PC-9 (cell line): ENCODE results near the gene KLC3. TPM values are rescaled to one million over a fixed set of nuclear protein-coding genes. Genes with fewer than 3 reads are reported as not detected.

ENCODE experiments used
- BruUV-seq: library from RNA; stranded (reverse); fragments of 400-500 nt; replicated peaks from 2 replicates; lab custom pipeline; 2021; lab: Mats Ljungman, UMichigan
- CTCF ChIA-PET: fragments of 300-600 bp; sonication (Branson Sonifier 250); formaldehyde crosslinking; loops from one replicate; lab custom pipeline; 2022; ENCODE audit warnings: antibody characterized with exemption; lab: Charles Lee
- POLR2A ChIA-PET: fragments of 300-600 bp; sonication (Branson Sonifier 250); formaldehyde crosslinking; loops from one replicate; lab custom pipeline; 2022; ENCODE audit warnings: antibody characterized with exemption; ENCODE audit not compliant: unreplicated experiment; lab: Charles Lee
- DNase-seq, 2 experiments: peaks; one replicate each; pipeline versions ENCODE4 v3.0.0 to v3.0.0-alpha.2; 2015 to 2022; ENCODE audit warnings: mixed read lengths in 1 of 2
- H2AFZ ChIP-seq: fragments of 200-600 bp; sonication (generic); 2 replicates; pipeline ENCODE4 v1.8.1; 2017; ENCODE audit warnings: antibody characterized with exemption
- H3F3A ChIP-seq: fragments of 200-600 bp; sonication (generic); 2 replicates; pipeline ENCODE4 v1.8.1; 2017; ENCODE audit warnings: antibody characterized with exemption, mild to moderate bottlenecking, low read depth; ENCODE audit not compliant: insufficient read depth
- H3K27ac ChIP-seq: fragments of 200-600 bp; sonication (generic); 2 replicates; pipeline ENCODE4 v1.6.1; 2016; ENCODE audit warnings: mixed run types
- H3K27me3 ChIP-seq: fragments of 200-600 bp; sonication (generic); 2 replicates; pipeline ENCODE4 v1.6.1; 2016; ENCODE audit warnings: low read depth, mixed run types; ENCODE audit not compliant: insufficient read depth
- H3K36me3 ChIP-seq: fragments of 200-600 bp; sonication (generic); 2 replicates; pipeline ENCODE4 v1.6.1; 2016; ENCODE audit warnings: low read depth, mixed run types
- H3K4me1 ChIP-seq: fragments of 200-600 bp; sonication (generic); replicated peaks from 2 replicates; pipeline ENCODE4 v1.6.1; 2016; ENCODE audit warnings: mixed run types; ENCODE audit not compliant: insufficient read depth
- H3K4me2 ChIP-seq: fragments of 200-600 bp; sonication (generic); 2 replicates; pipeline ENCODE4 v1.6.1; 2017; ENCODE audit warnings: mixed run types
- H3K4me3 ChIP-seq: fragments of 200-600 bp; sonication (generic); 2 replicates; pipeline ENCODE4 v1.6.1; 2016; ENCODE audit warnings: mixed run types
- H3K79me2 ChIP-seq: fragments of 200-600 bp; sonication (generic); 2 replicates; pipeline ENCODE4 v1.6.1; 2017; ENCODE audit warnings: low read depth, mixed run types
- H3K9me2 ChIP-seq: fragments of 200-600 bp; sonication (generic); 2 replicates; pipeline ENCODE4 v1.8.1; 2017; ENCODE audit warnings: mild to moderate bottlenecking; ENCODE audit not compliant: insufficient read depth
- H3K9me3 ChIP-seq: fragments of 200-600 bp; sonication (generic); 2 replicates; pipeline ENCODE4 v1.8.1; 2016; ENCODE audit warnings: low read depth; ENCODE audit not compliant: insufficient read depth
- H4K20me1 ChIP-seq: fragments of 200-600 bp; sonication (generic); 2 replicates; pipeline ENCODE4 v1.8.1; 2017; ENCODE audit not compliant: insufficient read depth
- CTCF ChIP-seq: fragments of 200-600 bp; sonication (generic); conservative IDR thresholded peaks from 2 replicates; pipeline ENCODE4 v1.6.1; 2017; ENCODE audit warnings: mixed run types, antibody characterized with exemption, mild to moderate bottlenecking, moderate library complexity
- EZH2 ChIP-seq: fragments of 200-600 bp; sonication (generic); IDR thresholded peaks from 2 replicates; pipeline ENCODE4 v1.8.0; 2017; ENCODE audit warnings: antibody characterized with exemption, low read depth
- intact Hi-C: fragments of 100-400 bp; cut with micrococcal nuclease; formaldehyde crosslinking; loops from one replicate; pipeline ENCODE4 v1.10.0; 2022; ENCODE audit not compliant: unreplicated experiment
- total RNA-seq: library from RNA; stranded (reverse); gene quantifications from 2 replicates; pipeline ENCODE4 v1.2.3, GENCODE V29; 2021

KLC3 gene
- total RNA-seq, 1 experiment from 2014 or later, result 20.6 TPM

GRCh38 chr19:45368737-45369340, 28.3 kb downstream of the KLC3 start:
- Histone ChIP-seq H4K20me1 (no peaks in the 10 kb centered on the region), H3K36me3 (no peaks in the 10 kb centered on the region), H3K9me3 (no peaks in the 10 kb centered on the region), H2AFZ (no peak overlapping the region), H3K4me1 (peaks cover 16% of the 10 kb centered on the region; the same call in 1 of the 2 replicates), H3K79me2 (peaks cover 12% of the 10 kb centered on the region; the same call in 1 of the 2 replicates), H3K4me3 (no peak overlapping the region), H3F3A (peaks cover 4% of the 10 kb centered on the region), H3K27me3 (no peaks in the 10 kb centered on the region), H3K27ac (no peak overlapping the region), H3K4me2 (peak overlapping the region; percentile 98; the same call in 1 of the 2 replicates), H3K9me2 (no peaks in the 10 kb centered on the region)
- TSS peak; percentile 29 for BruUV-seq
- intact Hi-C loops, result no loop called here
- TF ChIP-seq EZH2 (no peak), CTCF (no peak)
- no peak for DNase-seq
- CTCF ChIA-PET, result no interaction called here
- POLR2A ChIA-PET, result interaction anchor here (1.3 kb wide), 1 partner anchor 305 kb away, joined by 3 read pairs; no protein-coding TSS in a partner anchor

- DNase-seq, result peak; percentile 96 to 99
- TSS peak; percentile 98 for BruUV-seq
- peak within 1 kb of the TSS; percentile 94 for H2AFZ ChIP-seq
- H3K27me3 ChIP-seq, result no peaks in the 10 kb centered on the region
- peak within 1 kb of the TSS; percentile 71 for H3K4me3 ChIP-seq
- peaks cover 6% of the 10 kb centered on the region for H3F3A ChIP-seq
- H3K27ac ChIP-seq, result peak within 1 kb of the TSS; percentile 53
- POLR2A ChIA-PET, result interaction anchor here (0.6 to 0.7 kb wide), 4 partner anchors 20 to 97 kb away, joined by 5 to 8 read pairs (median 6); partner anchors contain the start of gene PPP1R13L
- no peaks in the 10 kb centered on the region for H3K36me3 ChIP-seq
- peaks cover 12% of the 10 kb centered on the region; the same call in 1 of the 2 replicates for H3K79me2 ChIP-seq
- H3K4me1 ChIP-seq, result peaks cover 11% of the 10 kb centered on the region; the same call in 1 of the 2 replicates
- no peaks in the 10 kb centered on the region for H4K20me1 ChIP-seq
- CTCF ChIA-PET, result interaction anchor here (0.6 kb wide), 1 partner anchor 467 kb away, joined by 3 read pairs; no protein-coding TSS in a partner anchor
- no peak for TF ChIP-seq EZH2
- TF ChIP-seq CTCF, result no peak
- H3K9me3 ChIP-seq, result no peaks in the 10 kb centered on the region
- peak within 1 kb of the TSS; percentile 98 for H3K4me2 ChIP-seq
- intact Hi-C loops, result loop anchor here (1.0 kb wide), 1 partner anchor 35 kb away; the partner anchor contains the start of gene PPP1R13L
- H3K9me2 ChIP-seq, result no peaks in the 10 kb centered on the region
Measured at GRCh38 chr19:45370410-45371204, 30.1 kb downstream of the KLC3 start, which contains the start of gene ERCC2. ERCC2 (minus strand) TSS chr19:45370573; CDS start chr19:45370540, 33 bp downstream.

GRCh38 chr19:45376045-45376724, 35.6 kb downstream of the KLC3 start:
- POLR2A ChIA-PET, result interaction anchor here (0.7 kb wide), 2 partner anchors 29 to 1898 kb away, joined by 8 to 14 read pairs; partner anchors contain the start of gene PPP1R13L
- peak overlapping the region; percentile 76 for H3K27ac ChIP-seq
- intact Hi-C loops, result no loop called here
- DNase-seq, result peak; percentile 85 to 94
- CTCF ChIA-PET, result interaction anchor here (0.7 kb wide), 1 partner anchor 103 kb away, joined by 4 read pairs; no protein-coding TSS in a partner anchor
- no peaks in the 10 kb centered on the region for H3K9me2 ChIP-seq
- peaks cover 22% of the 10 kb centered on the region for H3K4me1 ChIP-seq
- H3K4me2 ChIP-seq, result peak overlapping the region; percentile 21
- TF ChIP-seq CTCF, result no peak
- TF ChIP-seq EZH2, result no peak
- no peak overlapping the region for H3K4me3 ChIP-seq
- no peak overlapping the region for H2AFZ ChIP-seq
- H4K20me1 ChIP-seq, result no peaks in the 10 kb centered on the region
- H3F3A ChIP-seq, result peaks cover 39% of the 10 kb centered on the region
- H3K36me3 ChIP-seq, result no peaks in the 10 kb centered on the region
- H3K27me3 ChIP-seq, result no peaks in the 10 kb centered on the region
- H3K9me3 ChIP-seq, result no peaks in the 10 kb centered on the region
- TSS peak; percentile 8 for BruUV-seq
- H3K79me2 ChIP-seq, result no peaks in the 10 kb centered on the region
